Globus pallidus (tissue), 1 donor: ENCODE results near the gene FABP1.
A peak's percentile ranks its signal among the peaks of the same experiment; 100 is the strongest.

Source experiments
- DNase-seq: peaks from one replicate; pipeline ENCODE4 v3.0.0-alpha.2; 2015; ENCODE audit warnings: low spot score

FABP1 gene

GRCh38 chr2:88115825-88116518 lies 11.9 kb downstream of the FABP1 start:
- no peak for DNase-seq

GRCh38 chr2:88114889-88115288 lies 13.0 kb downstream of the FABP1 start:
- DNase-seq, result peak; percentile 9

- no peak for DNase-seq
These were observed 14.8 kb downstream of the FABP1 start for GRCh38 chr2:88113069-88113468.

DNA sequence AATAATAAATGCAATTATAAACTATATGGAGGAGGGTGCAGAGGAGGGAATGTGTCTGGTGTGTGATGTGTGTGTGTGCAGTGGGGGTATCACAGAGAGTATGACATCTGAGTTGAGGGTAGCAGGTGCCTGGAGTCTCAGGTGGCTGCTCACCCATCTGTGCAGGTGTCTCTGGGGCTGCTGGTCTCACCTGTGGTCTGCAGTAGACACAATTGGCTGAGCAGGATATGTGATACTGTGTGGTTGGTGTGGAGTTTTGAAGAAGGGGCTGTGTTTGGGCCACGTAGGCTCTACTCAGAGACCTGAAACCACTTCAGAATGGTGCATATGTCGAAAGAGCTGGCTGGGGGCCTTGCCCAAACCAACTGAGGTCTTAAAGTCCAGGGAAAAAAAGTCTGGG lies 17.0 kb downstream of the FABP1 start:
- no peak for DNase-seq

DNA sequence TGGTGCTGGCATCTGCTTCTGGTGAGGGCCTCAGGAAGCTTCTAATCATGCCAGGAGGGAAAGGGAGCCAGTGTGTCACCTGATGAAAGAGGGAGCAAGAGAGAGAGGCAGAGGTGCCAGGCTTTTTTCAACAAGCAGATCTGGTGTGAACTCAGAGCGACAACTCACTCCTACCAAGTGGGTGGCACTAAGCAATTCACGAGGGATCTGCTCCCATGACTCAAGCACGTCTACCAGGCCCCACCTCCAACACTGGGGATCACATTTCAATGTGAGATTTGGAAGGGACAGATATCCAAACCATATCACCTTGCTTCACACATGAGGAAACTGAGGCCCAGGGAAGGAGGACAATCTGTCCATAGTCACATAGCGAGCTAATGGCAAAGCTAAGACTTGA lies 19.1 kb downstream of the FABP1 start:
- DNase-seq, result no peak

DNA sequence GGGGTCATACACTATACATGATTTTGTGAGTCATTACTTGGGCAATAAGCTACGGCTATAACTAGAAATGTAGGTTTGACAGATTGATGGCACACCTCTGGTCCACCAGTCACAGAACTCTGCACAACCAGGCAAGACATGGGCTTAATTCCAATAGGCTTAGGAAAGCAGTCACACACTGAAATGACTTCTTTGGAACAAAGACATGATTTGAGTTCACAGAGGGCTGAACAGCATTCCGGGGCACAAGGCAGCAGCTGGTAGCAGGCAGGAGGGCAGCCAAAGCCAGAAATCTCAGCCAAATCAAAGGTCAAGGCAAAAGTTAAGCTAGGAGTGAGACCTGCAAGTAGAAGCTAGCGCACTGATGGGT lies 27.4 kb downstream of the FABP1 start:
- peak; percentile 43 for DNase-seq

GRCh38 chr2:88099798-88100488 lies 27.9 kb downstream of the FABP1 start:
- DNase-seq, result no peak

- no peak for DNase-seq
These were observed 29.3 kb downstream of the FABP1 start for GRCh38 chr2:88098558-88098900.

- DNase-seq, result no peak
These were observed 29.8 kb downstream of the FABP1 start for GRCh38 chr2:88097891-88098557.

DNA sequence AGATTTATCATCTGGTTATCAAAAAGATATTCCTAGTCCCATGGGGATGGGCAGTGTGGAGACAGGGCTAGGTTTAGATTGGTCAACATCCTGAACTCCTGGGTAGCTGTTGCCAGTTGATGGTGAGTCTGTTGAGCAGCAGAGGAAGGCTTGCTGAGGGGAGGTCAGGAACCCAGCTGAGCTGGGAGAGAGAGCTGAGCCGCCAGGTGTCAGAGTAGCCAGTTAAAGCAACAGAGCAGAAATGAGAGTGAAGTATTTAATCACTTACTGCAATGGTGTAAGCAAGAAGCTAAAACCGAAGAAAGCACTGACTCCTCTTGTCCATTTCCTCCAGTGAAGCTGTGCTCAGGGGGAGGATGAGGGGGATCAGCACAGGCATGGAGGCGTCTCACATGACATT lies 30.7 kb downstream of the FABP1 start:
- DNase-seq, result no peak

GRCh38 chr2:88096708-88097107 lies 31.2 kb downstream of the FABP1 start:
- no peak for DNase-seq

DNA sequence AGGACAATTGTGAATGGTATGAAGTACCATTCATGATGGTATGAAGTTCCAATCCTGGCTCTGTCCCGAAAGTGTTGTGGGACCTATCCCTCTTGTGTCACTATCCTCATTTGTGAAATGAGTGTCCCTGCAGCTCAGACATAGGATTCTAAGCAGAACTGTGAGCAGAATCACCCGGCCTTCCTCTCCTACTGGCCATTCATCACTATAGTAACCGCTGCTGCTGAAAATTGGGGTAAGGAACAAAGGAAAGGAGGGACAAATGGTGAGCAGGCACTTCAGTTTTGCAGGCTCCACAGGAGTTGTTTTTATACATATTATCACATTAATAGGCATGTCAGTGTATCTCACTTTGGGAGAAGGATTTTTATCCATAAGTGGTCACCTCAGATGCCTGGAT lies 32.8 kb downstream of the FABP1 start:
- DNase-seq, result no peak

- no peak for DNase-seq
These were observed 35.1 kb downstream of the FABP1 start for GRCh38 chr2:88092773-88093172.

DNA sequence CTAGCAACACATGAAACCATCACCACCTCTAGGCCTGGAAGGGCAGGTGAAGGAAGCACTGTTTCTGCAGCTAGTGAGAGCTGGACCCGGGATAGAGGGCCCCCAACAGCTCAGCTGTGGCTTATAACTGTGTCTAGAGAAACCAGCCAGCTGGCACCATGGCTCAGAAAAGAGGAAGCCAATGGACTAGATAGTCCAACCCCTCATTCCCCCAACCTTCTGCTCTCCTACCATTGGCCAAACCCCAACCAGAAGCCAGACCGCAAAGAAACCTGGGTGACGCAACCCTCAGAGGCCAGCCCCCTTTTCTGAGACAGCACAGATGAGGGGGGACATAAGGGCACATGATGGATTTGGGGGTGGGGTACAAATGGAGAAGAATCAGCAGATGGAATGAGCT lies 35.9 kb downstream of the FABP1 start:
- no peak for DNase-seq

DNA sequence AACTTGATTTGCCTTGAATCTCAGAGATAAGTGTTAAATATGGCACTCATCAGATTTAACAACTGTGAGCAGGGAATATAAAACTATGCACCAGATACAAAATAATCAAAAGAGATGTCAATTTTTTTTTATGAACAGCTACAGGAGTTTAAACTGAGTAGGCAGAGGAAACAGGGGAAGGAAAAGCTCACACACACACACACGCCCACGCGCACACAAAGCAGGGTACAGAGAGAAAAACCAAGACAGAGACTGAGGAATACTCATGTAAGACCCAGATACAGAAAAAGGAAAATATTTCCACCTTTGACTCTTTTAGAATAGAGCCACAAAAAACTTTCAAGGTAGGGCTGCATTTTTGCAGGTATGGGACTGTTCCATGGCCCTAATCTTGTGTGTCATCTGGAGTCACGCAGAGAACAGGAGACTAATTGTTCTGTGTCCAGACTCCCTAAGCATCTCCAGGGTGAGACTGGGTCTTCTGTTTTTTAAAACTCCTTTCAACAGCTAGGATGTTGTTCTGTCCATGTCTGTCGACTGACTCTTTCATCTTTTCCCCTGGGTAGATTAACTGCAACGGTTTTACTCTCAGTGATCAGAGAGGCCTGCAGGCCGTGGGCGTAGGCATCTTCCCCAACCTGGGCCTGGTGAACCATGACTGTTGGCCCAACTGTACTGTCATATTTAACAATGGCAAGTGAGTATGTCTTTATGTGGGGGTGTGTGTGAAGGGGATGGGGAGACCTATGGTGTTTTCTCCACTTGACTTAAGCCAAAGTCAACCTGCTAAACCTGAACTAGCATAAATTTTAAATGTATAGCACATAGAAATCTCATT lies 37.2 kb downstream of the FABP1 start:
- DNase-seq, result no peak

DNA sequence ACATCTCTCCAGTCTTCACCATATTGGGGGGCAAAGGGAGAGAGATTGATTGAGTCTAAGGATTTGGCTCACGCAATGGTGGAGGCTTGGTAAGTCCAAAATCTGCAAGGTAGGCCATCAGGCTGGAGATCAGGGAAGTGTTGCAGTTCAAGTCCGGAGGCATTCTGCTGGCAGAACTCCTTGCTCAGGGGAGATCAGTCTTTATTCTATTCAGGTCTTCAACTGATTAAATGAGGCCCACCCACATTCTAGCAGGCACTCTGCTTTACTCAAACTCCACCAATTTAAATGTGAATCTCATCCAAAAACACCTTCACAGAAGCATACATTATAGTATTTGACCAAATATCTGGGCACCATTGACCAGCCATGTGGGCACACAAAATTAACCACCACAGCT lies 38.9 kb downstream of the FABP1 start:
- DNase-seq, result no peak

- DNase-seq, result no peak
These were observed 40.1 kb downstream of the FABP1 start for GRCh38 chr2:88087763-88088162.

DNA sequence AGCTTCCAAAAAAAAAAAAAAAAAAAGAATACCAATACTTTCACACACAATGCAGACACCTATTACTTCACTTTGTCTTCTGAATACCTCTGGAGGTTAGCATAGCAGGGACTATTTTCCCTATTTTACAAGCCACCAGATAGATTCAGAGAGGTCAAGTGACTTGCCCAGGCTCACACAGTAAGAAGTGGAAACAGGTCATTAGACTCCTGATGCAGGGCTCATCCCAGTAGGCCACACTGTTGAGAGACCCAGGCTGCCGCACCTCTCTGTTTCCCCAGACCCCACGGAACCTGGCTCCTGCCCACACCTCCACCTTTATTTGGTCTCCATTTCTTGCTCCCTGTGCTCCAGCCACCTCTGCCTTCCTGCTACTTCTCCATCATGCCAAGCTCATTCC lies 40.8 kb downstream of the FABP1 start:
- no peak for DNase-seq

DNA sequence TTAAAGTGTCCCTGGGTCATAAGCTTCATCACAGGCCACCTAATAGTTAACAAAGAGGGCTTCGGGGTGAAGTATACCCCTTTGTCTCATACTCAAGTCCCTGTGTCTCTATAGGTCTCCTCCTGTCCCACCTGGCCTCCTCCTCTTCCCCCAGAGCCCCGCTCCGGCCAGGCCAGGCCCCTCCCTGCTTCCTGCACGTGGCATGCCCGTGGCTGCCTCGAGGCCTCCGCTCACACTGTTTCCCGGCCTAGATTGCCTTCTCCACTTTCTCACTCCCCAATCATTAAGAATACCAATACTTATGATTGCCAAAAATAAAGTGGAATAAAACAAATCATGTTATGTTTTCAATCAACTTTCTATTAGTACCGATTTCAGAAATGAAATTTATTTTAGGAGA lies 41.5 kb downstream of the FABP1 start:
- no peak for DNase-seq

- no peak for DNase-seq
These were observed 42.3 kb downstream of the FABP1 start for GRCh38 chr2:88085602-88086001.

DNA sequence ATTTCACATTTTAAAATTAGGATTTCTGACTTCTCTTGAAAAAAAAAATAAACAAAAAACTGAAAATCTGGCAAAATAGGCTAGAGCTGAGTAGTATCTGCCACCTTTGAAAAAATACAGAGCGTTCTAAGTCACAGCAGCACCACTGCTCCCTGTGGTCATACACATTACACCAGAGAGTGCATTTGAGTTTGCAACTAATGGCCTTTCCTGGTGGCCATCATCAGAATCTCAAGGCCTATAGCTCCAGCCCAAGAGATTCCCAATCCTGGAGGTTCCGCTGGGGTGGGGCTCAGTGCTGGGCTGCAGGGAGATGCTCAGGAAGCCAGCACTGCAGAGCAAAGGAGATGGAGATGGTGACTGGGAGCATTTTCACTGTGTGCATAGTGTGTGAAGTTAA lies 42.8 kb downstream of the FABP1 start:
- DNase-seq, result no peak

DNA sequence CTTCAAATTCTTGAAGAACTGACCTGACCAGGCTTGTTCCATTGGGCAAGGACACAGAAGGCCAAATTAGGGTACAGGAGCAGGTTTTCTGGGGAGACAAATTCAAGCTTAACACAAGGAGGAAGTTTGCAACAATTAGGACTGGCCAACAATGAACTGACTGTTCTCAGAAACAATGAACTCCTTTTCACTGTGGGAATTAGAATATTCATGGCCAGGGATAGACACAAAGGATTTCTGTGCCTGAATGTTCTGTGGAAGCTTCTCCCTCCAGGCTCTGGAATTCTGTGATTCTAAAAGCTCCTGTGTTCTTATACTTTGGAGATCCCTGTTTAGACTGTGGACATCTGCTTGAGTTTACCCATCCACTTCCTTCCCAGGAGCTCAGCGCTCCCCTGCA lies 45.1 kb downstream of the FABP1 start:
- peak; percentile 97 for DNase-seq
